Trophoblast cell (in vitro differentiated cells and primary cell): ENCODE results near the gene MZT2B.
"Not testable (repeated sequence)": the region's sequence is repeated elsewhere in the genome, so short reads cannot be mapped to it uniquely, and the experiment has no call there.

Experiments used
- DNase-seq, 2 donors: peaks; one replicate each; pipeline ENCODE4 v3.0.0-alpha.2; 2016
- H2AFZ ChIP-seq: 2 replicates; pipeline ENCODE4 v1.6.1; 2013; ENCODE audit warnings: low read length, moderate library complexity, mild to moderate bottlenecking; ENCODE audit not compliant: insufficient read depth, poor library complexity
- H2AK5ac ChIP-seq: 2 replicates; pipeline ENCODE4 v1.6.1; 2013; ENCODE audit warnings: mild to moderate bottlenecking, low read length
- H2BK120ac ChIP-seq: 2 replicates; pipeline ENCODE4 v1.6.1; 2013; ENCODE audit warnings: low read length, mild to moderate bottlenecking, moderate library complexity; ENCODE audit not compliant: insufficient read depth, poor library complexity
- H2BK12ac ChIP-seq: 2 replicates; pipeline ENCODE4 v1.6.1; 2013; ENCODE audit warnings: mild to moderate bottlenecking, low read length, moderate library complexity
- H2BK5ac ChIP-seq: 2 replicates; pipeline ENCODE4 v1.6.1; 2013; ENCODE audit warnings: low read length, low read depth, moderate library complexity, mild to moderate bottlenecking; ENCODE audit not compliant: poor library complexity
- H3K14ac ChIP-seq: 2 replicates; pipeline ENCODE4 v1.6.1; 2013; ENCODE audit warnings: mild to moderate bottlenecking, low read length
- H3K18ac ChIP-seq: 2 replicates; pipeline ENCODE4 v1.6.1; 2013; ENCODE audit warnings: mild to moderate bottlenecking, low read length
- H3K23ac ChIP-seq: 2 replicates; pipeline ENCODE4 v1.6.1; 2013; ENCODE audit warnings: low read length
- H3K27ac ChIP-seq: 2 replicates; pipeline ENCODE4 v1.5.1; 2013; ENCODE audit warnings: low read depth, mild to moderate bottlenecking, inconsistent platforms, low read length, moderate library complexity
- H3K27me3 ChIP-seq: 2 replicates; pipeline ENCODE4 v1.6.1; 2013; ENCODE audit warnings: inconsistent platforms, mild to moderate bottlenecking, low read length, moderate library complexity; ENCODE audit not compliant: insufficient read depth
- H3K36me3 ChIP-seq, 2 experiments: 1 replicate in 1 of 2; 2 replicates in 1 of 2; pipeline ENCODE4 v1.6.1; 2013; ENCODE audit warnings: low read length in 2 of 2, mild to moderate bottlenecking in 2 of 2, moderate library complexity in 1 of 2; ENCODE audit not compliant: insufficient read depth in 2 of 2, control insufficient read depth in 1 of 2
- H3K4ac ChIP-seq: 2 replicates; pipeline ENCODE4 v1.6.1; 2013; ENCODE audit warnings: low read depth, mild to moderate bottlenecking, low read length, moderate library complexity
- H3K4me1 ChIP-seq, 2 experiments: 1 replicate in 1 of 2; 2 replicates in 1 of 2; pipeline ENCODE4 v1.6.1; 2013; ENCODE audit warnings: low read length in 2 of 2, mild to moderate bottlenecking in 2 of 2, moderate library complexity in 1 of 2; ENCODE audit not compliant: insufficient read depth in 2 of 2, control insufficient read depth in 1 of 2
- H3K4me2 ChIP-seq: 2 replicates; pipeline ENCODE4 v1.6.1; 2013; ENCODE audit warnings: inconsistent platforms, mild to moderate bottlenecking, low read length, moderate library complexity
- H3K4me3 ChIP-seq: 2 replicates; pipeline ENCODE4 v1.5.1; 2013; ENCODE audit warnings: mild to moderate bottlenecking, low read depth, low read length, inconsistent platforms
- H3K79me1 ChIP-seq: one replicate; pipeline ENCODE4 v1.6.1; 2013; ENCODE audit warnings: low read length
- H3K79me2 ChIP-seq: 2 replicates; pipeline ENCODE4 v1.6.1; 2013; ENCODE audit warnings: low read length, mild to moderate bottlenecking; ENCODE audit not compliant: control insufficient read depth, insufficient read depth, poor library complexity
- H3K9ac ChIP-seq: 2 replicates; pipeline ENCODE4 v1.6.1; 2013; ENCODE audit warnings: mild to moderate bottlenecking, low read length
- H3K9me3 ChIP-seq: 2 replicates; pipeline ENCODE4 v1.6.1; 2013; ENCODE audit warnings: low read depth, mild to moderate bottlenecking, control low read depth, inconsistent platforms, low read length; ENCODE audit not compliant: insufficient read depth
- H4K12ac ChIP-seq: 2 replicates; pipeline ENCODE4 v1.6.1; 2013; ENCODE audit warnings: low read depth, mild to moderate bottlenecking, low read length, moderate library complexity
- H4K8ac ChIP-seq: 2 replicates; pipeline ENCODE4 v1.6.1; 2013; ENCODE audit warnings: low read depth, mild to moderate bottlenecking, low read length, moderate library complexity
- H4K91ac ChIP-seq: one replicate; pipeline ENCODE4 v1.6.1; 2013; ENCODE audit warnings: low read depth, mild to moderate bottlenecking, low read length, moderate library complexity
- WGBS: extraction: QIAGEN DNeasy Blood & Tissue Kit; methylation state at CpG from one replicate; pipeline ENCODE4 v1.1.7; 2013; ENCODE audit warnings: missing lambda C conversion rate; ENCODE audit not compliant: insufficient read length, insufficient coverage; ENCODE audit errors: extremely low coverage; 5-methylcytosine and 5-hydroxymethylcytosine counted together

MZT2B gene

DNA sequence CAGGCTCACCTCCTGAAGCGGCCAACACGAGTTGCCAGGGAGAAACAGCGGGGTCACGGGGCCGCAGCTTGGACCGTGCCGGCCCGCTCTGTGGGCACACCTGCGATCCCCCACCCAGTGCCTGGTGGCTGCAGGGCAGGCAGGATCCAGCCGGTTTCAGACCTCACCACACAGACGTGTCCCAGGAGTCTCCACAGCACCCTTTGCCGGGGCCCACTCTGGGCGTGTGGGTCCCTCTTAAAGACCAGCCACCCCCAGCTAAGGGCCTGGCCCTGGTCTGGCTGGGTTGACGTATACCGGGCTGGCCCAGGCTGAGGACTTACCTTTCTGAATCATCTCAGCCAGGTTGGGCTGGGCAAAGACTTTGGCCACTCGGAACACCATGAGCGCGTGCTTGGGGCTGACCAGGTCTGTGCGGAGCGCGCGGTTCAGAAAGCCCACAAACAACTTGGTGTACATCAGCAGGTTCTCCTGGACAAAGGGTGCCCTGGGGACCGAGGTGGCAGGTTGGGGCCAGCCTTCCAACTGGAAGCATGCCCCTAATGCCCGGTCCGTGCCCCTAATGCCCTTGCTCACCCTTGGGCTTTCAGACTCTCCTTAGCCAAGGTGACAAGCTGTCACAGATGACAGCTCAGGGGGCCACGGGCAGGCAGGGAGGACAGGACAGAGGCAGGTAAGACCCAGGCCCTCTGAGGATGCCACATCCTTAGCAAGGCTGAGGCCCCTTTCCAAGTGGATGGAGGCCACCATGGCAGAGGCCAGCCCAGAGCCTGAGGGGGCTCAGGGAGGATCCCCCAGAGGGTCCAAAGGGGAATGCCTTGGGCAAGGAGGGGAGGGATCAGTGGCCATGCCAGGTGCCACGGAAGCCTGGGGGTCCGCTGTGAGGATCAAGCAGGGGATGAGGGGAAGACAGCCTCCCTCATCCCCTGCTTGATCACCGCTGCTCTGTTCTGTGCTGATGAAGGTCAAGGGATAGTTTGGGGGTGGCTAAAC lies 27.0 kb upstream of the MZT2B start:
- Histone ChIP-seq H3K18ac (no peak overlapping the region), H2BK12ac (no peak overlapping the region), H2BK120ac (no peak overlapping the region), H4K8ac (no peak overlapping the region), H2AFZ (no peak overlapping the region), H3K79me2 (no peaks in the 10 kb centered on the region), H2BK5ac (no peak overlapping the region), H3K79me1 (no peaks in the 10 kb centered on the region), H2AK5ac (no peak overlapping the region), H3K9me3 (peaks cover 1% of the 10 kb centered on the region), H3K23ac (no peak overlapping the region), H3K36me3 (peaks cover 58 to 63% of the 10 kb centered on the region in 2 experiments), H3K14ac (no peak overlapping the region), H3K4me3 (no peak overlapping the region), H3K27ac (no peak overlapping the region), H3K4ac (no peak overlapping the region), H4K12ac (no peak overlapping the region), H4K91ac (no peak overlapping the region), H3K27me3 (no peaks in the 10 kb centered on the region), H3K9ac (no peak overlapping the region), H3K4me2 (no peak overlapping the region), H3K4me1 (no peaks in the 10 kb centered on the region)
- DNase-seq = no peak
- no CpG with 5 or more reads among the region's 29 CpGs for WGBS

DNA sequence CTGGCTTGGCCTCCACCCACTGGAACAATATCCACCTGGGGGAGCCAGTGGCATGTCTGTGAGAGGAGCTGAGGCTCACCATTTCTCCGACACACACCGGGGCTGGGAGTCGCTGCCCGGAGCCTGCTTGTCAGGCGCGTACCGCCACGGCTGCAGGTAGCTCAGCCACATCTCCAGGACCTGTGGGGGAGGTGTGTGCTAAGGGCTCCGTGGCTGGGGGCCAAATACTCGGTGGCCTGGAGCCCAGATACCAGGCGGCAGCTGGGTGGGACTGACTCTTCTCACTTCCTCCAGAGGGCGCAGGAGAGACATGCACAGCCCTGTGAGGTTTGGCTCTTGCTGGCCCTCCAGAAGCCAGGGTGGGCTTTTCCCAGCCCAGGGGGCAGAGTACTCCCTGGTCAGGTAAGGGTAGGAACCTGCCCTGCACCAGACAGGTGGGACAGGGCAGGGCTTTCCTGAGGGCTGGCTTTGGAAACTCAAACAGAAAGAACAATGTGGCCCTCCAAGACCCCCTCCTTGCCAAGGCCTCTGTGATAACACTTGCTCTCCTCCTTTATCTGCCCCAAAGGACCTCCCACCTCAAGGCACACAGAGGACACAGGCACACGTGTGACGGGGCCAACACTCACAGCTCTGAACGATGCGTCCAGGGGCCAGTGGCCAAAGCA lies 26.0 kb upstream of the MZT2B start:
- not testable (repeated sequence) for H3K79me2 ChIP-seq, H3K4ac ChIP-seq, H3K23ac ChIP-seq, H4K91ac ChIP-seq, H2BK5ac ChIP-seq, H4K12ac ChIP-seq, H3K27me3 ChIP-seq, H3K9me3 ChIP-seq, H3K18ac ChIP-seq, H3K27ac ChIP-seq, H3K4me1 ChIP-seq, H3K4me3 ChIP-seq, H3K4me2 ChIP-seq, H3K79me1 ChIP-seq, H2AK5ac ChIP-seq, H2BK12ac ChIP-seq, H4K8ac ChIP-seq, H2AFZ ChIP-seq, H3K14ac ChIP-seq, H3K9ac ChIP-seq, H2BK120ac ChIP-seq
- no CpG with 5 or more reads among the region's 16 CpGs for WGBS
- peak; percentile 20 to 44 for DNase-seq
- H3K36me3 ChIP-seq = peaks cover 58 to 59% of the 10 kb centered on the region in 2 experiments

DNA sequence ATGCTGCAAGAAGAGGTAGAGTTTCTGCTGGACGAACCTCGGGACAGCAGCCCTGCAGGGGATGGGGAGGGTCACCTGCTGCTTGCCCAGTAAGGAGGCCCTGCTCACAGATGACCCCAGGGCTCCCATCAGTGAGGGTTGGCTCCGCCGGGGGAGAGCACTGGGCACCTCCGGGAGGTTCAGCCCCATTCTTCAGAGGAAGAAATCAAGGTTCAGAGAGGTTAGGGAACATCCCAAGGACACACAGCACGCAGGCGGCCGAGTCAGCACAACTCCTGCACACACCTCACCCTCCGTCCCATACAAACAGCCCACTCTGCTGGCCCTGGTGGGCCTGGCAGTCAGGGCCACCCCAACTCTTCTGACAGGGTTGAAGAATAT lies 25.4 kb upstream of the MZT2B start:
- H3K27me3 ChIP-seq = no peaks in the 10 kb centered on the region
- WGBS = no CpG with 5 or more reads among the region's 9 CpGs
- no peak overlapping the region for H2BK120ac ChIP-seq
- H3K79me2 ChIP-seq = no peaks in the 10 kb centered on the region
- H3K79me1 ChIP-seq = no peaks in the 10 kb centered on the region
- H3K4ac ChIP-seq = no peak overlapping the region
- H2AK5ac ChIP-seq = no peak overlapping the region
- no peak overlapping the region for H3K4me2 ChIP-seq
- peaks cover 60% of the 10 kb centered on the region in 2 experiments for H3K36me3 ChIP-seq
- no peak overlapping the region for H3K4me3 ChIP-seq
- no peak overlapping the region for H3K23ac ChIP-seq
- no peak overlapping the region for H3K27ac ChIP-seq
- H2AFZ ChIP-seq = no peak overlapping the region
- H3K14ac ChIP-seq = no peak overlapping the region
- no peak overlapping the region for H3K18ac ChIP-seq
- no peak overlapping the region for H4K12ac ChIP-seq
- DNase-seq = no peak
- H4K91ac ChIP-seq = no peak overlapping the region
- no peak overlapping the region for H3K9ac ChIP-seq
- H3K4me1 ChIP-seq = no peaks in the 10 kb centered on the region
- no peak overlapping the region for H4K8ac ChIP-seq
- H2BK5ac ChIP-seq = no peak overlapping the region
- peaks cover 2% of the 10 kb centered on the region for H3K9me3 ChIP-seq
- H2BK12ac ChIP-seq = no peak overlapping the region

DNA sequence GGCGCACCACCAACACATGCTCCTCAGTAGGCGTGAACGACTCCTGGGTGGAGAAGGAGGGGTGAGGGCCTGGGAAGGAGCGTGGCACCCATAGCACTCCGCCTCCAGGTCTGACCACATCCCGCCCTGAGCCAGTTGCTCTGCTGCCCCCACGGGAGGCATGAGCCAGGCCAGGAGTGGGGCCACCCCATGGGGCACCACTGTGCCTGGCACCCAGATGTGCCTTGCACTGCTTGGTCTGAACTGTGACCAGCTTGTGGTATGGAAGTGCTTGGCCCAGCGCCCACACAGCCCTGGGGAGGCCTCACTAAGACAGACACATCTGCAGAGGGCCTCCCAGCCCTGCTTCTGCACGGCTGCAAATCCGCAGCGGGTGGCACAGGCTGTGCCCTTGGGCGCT lies 24.7 kb upstream of the MZT2B start:
- not testable (repeated sequence) for H3K9ac ChIP-seq, H2AK5ac ChIP-seq, H3K4me3 ChIP-seq, H3K79me1 ChIP-seq, H3K79me2 ChIP-seq, H3K14ac ChIP-seq, H3K9me3 ChIP-seq, H2BK120ac ChIP-seq, H3K27ac ChIP-seq, H4K8ac ChIP-seq, H2BK5ac ChIP-seq, H2AFZ ChIP-seq, H4K12ac ChIP-seq, H3K18ac ChIP-seq, H4K91ac ChIP-seq, H3K4me1 ChIP-seq, H2BK12ac ChIP-seq, DNase-seq, H3K27me3 ChIP-seq, H3K4me2 ChIP-seq, H3K23ac ChIP-seq, H3K4ac ChIP-seq
- peaks cover 55 to 57% of the 10 kb centered on the region in 2 experiments for H3K36me3 ChIP-seq
- WGBS = no CpG with 5 or more reads among the region's 12 CpGs
